D721Med (cell line): Measurements from ENCODE around the gene SLC41A1.

Source experiments
- DNase-seq: peaks from one replicate; pipeline ENCODE4 v3.0.0; 2011; ENCODE audit warnings: low spot score; ENCODE audit not compliant: insufficient read length
- FAIRE-seq: peaks from 2 replicates; lab custom pipeline; 2011; peaks lifted over from hg19 to GRCh38; lab: Jason Lieb, UNC
- TF ChIP-seq, protein P1 (sequence below): IDR thresholded peaks from 2 replicates; pipeline ENCODE4 v1.5.1; 2012; ENCODE audit warnings: mild to moderate bottlenecking, control low read depth; ENCODE audit not compliant: insufficient read depth; ENCODE audit errors: missing control alignments

Gene SLC41A1

DNA sequence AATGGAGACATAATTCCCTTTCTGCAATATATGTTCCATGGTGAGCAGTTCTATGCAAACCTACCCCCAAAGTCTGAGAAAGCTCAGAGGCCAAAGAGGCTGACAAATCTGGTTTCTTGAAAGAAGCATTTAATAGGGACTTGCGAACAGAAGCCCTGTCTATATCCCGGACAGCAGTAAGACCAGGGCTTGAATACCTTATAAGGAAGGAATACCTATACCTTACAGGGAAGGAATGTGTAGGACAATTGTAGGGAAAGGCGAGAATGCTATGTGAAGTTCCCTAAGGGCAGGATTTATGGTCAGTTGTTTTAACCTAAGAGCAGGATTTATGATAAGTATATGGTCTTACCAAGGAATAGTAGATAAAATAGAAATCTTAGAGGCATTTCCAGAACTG is 5.0 kb upstream of the SLC41A1 start:
- TF ChIP-seq, protein P1, sequence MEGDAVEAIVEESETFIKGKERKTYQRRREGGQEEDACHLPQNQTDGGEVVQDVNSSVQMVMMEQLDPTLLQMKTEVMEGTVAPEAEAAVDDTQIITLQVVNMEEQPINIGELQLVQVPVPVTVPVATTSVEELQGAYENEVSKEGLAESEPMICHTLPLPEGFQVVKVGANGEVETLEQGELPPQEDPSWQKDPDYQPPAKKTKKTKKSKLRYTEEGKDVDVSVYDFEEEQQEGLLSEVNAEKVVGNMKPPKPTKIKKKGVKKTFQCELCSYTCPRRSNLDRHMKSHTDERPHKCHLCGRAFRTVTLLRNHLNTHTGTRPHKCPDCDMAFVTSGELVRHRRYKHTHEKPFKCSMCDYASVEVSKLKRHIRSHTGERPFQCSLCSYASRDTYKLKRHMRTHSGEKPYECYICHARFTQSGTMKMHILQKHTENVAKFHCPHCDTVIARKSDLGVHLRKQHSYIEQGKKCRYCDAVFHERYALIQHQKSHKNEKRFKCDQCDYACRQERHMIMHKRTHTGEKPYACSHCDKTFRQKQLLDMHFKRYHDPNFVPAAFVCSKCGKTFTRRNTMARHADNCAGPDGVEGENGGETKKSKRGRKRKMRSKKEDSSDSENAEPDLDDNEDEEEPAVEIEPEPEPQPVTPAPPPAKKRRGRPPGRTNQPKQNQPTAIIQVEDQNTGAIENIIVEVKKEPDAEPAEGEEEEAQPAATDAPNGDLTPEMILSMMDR, result no peak
- DNase-seq, result no peak
- no peak for FAIRE-seq

DNA sequence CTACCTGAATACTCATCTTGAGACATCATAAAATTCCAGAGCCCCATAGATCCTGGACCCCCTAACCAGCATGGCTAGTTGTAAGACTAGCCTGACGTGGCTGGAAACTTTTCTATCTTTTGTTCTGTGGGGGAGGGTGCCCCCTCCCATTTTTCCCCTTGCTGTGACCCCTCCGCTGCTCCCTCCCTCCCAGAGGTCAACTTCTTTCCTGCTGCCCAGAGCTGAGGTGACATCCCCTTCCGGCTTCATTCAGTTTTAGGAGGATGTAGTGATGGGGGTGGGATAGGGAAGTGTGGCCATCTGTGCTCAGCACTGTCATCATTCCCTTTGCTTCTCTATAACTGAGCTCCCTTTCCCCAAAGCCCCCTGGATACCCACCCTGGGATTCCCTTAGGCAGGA is 4.4 kb upstream of the SLC41A1 start:
- TF ChIP-seq, protein P1, result no peak
- FAIRE-seq (no peak), DNase-seq (no peak)

DNA sequence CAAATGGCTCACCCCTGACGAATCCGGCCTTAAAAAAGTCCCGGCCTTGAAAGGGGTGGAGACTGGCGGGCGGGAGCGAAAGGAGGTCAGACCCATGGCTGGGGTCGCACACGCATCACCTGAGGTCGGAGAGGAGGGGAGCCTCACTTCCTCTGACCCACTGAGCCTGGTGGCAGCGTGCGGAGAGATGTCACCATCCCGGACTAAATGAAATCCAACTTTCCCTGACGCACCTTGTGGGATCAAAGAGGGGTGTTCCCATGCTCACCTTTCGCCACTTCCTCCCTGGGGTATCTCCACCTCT is 709 bp upstream of the SLC41A1 start:
- DNase-seq (no peak), FAIRE-seq (no peak)
- TF ChIP-seq, protein P1, result no peak

DNA sequence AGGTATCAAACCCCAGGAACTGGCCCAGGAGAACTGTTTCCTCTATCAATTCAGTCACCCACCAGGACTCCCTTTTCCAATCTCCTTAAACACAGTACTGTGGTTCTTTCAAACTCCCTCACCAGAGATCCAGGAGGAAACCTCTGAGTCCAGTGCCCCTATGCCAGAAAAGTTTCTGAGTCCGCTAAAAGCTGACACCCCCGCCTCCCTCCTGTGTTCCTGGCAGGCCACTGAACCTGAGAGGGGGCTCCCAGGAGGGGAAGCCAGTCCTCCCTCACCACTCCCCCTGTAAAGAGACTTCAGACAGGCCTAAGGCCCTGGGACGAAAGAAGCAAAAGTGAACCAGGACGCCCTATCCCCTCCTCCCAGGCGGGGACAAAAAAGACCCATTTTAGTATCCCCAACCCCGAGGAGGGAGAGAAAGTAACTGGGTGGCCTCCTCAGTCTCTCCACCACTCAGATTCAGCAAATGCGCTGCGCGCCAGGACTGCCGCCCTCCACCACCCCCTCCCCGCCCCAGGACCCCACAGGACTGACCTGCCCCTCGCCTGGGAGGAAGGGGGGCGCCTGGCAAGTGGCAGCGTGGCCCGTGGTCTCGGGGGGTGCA is 624 bp downstream of the SLC41A1 start:
- TF ChIP-seq, protein P1, result no peak
- FAIRE-seq, result no peak
- DNase-seq, result no peak

DNA sequence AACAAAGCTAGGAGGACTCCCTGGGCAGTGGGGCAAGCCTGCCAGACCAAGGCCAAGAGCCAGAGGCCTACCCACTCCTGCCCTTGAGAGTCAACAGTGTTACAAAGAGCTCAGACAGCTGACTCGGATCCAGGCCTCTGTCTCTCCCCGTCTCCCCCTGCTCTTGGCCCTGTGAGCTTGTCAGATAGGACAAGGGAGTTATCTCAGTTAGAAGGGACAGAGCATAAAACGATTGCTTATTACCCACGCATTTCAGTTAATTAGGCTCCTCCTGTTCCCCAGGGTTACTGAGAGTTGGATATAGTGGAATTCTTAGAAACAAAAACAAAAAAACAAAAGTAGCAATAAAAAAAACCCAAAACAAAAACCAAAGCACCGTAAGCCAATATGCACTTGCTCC is 1.3 kb downstream of the SLC41A1 start:
- DNase-seq (no peak), FAIRE-seq (no peak)
- TF ChIP-seq, protein P1, result no peak

DNA sequence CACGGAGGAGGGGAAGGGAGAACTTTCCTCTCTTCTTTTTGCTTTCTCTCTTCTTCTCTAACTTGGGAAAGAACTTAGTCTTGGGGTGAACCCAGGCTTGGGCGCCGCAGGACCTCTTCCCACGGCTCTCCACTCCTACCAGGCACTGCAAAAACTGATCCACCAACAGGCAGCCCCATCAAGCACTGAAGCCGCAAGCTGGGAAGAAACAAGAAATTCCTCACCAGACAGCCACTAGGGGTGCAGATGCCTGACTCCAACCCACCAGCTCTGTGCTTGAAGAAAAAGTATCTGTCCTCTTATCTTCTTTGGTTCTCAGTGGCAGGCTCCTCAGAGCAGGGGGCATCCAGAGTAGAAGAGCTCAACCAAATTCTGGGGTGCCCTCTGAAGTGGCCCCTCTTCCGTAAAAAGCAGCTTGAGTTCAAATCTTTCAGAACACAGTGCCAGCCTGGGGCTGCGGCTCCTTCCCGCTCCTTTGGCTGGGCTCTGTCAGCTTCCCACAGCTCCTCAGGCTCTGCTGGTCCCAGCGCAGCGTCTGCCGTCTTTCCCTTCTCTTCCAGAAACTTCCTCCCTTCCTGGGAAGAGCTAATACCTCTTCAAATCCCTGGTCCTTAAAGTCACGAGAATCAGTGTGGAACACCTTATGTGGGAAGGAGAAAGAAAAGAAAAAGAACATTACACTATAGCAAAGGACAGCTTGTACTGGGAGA is 2.4 kb downstream of the SLC41A1 start:
- no peak for DNase-seq
- TF ChIP-seq, protein P1, result peak; percentile 8
- FAIRE-seq, result no peak

DNA sequence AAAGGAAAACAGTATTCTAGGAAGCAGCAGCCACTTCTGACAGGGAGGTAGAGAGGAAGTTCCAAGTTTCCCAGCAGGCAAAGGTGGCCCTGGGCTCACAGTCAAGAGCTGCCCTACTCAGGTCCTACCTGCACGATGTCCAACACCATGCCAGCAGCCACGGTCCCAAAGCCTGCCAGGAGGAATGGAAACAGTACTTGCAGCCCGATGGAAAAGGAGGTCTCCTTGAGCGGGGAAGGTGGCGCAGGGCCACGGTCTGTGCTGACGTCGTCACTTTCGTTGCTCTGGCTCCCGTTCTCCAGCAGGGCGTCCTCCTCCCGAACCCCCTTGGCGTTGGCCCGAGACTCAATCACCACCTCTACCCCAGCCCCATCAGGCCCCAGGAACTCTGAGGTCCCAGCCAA is 3.1 kb downstream of the SLC41A1 start:
- TF ChIP-seq, protein P1, result no peak

More for the DNA sequence above, 3.1 kb downstream of the SLC41A1 start:
- no peak for DNase-seq
- FAIRE-seq, result no peak
